ENCODE data around the gene RPS6KB2. TPM values are rescaled to one million over a fixed set of nuclear protein-coding genes. Genes with fewer than 3 reads are reported as not detected.
A peak's percentile ranks its signal among the peaks of the same experiment; 100 is the strongest.

Gene RPS6KB2
- total and polyA plus RNA-seq, 10 donors: 39.5 to 95.0 (median 55.3) TPM

DNA sequence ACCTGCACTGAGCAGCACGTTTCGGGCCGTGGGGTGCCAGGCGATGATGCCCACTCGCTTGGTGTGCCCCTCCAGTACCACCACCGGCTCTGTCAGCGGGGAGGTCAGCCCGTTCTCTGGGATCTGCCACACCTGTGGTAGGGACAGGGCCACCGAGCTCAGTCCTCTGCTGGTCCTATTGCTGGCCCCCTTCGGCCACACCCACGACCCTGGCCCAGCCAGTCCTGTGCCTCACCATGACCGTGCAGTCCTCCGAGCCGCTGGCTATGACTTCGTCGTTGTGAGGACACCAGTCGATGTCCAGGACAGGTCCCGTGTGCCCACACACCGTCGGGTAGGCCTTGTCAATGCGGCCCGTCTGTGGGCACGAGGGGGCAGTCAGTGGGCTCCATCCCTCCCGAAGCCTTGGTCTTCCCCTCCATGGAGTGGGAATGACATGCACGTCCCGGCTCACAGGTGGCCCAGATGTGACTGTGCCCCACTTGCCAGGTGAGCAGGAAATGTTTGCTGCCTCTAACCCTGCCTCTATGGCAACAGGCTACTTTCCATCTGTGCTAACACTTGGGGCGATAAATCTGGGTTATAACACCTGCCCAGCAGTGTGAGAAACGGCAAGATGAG lies 13.5 kb downstream of the RPS6KB2 start:
- H3K4me1 ChIP-seq: peaks cover 48 to 99% (median 96%) of the 10 kb centered on the region in 6 donors
- peaks cover 0 to 56% (median 3%) of the 10 kb centered on the region in 6 donors for H3K36me3 ChIP-seq
- no peaks in the 10 kb centered on the region for H3K27me3 ChIP-seq (replicated peaks in 1 of 7)
- intact Hi-C loops (cut with DNase I; ENCODE audit: low total_unique reads): no loop called here
- peak; percentile 85 for DNase-seq
- TF ChIP-seq, protein P1, sequence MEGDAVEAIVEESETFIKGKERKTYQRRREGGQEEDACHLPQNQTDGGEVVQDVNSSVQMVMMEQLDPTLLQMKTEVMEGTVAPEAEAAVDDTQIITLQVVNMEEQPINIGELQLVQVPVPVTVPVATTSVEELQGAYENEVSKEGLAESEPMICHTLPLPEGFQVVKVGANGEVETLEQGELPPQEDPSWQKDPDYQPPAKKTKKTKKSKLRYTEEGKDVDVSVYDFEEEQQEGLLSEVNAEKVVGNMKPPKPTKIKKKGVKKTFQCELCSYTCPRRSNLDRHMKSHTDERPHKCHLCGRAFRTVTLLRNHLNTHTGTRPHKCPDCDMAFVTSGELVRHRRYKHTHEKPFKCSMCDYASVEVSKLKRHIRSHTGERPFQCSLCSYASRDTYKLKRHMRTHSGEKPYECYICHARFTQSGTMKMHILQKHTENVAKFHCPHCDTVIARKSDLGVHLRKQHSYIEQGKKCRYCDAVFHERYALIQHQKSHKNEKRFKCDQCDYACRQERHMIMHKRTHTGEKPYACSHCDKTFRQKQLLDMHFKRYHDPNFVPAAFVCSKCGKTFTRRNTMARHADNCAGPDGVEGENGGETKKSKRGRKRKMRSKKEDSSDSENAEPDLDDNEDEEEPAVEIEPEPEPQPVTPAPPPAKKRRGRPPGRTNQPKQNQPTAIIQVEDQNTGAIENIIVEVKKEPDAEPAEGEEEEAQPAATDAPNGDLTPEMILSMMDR (IDR thresholded peaks at IDR 0.05 in 8 of 11, conservative IDR thresholded peaks at IDR 0.05 in 3 of 11): no peak
- peak in 2 of 3 donors; percentile 19 to 31 for TF ChIP-seq POLR2AphosphoS5 (IDR thresholded peaks at IDR 0.05)
- TF ChIP-seq POLR2A (IDR thresholded peaks at IDR 0.05): no peak
- H3K9me3 ChIP-seq: no peaks in the 10 kb centered on the region
- H3K4me3 ChIP-seq: peak overlapping the region in 3 of 8 donors; percentile 64 to 77 (median 64)
- WGBS, 5 donors: 79 to 87% (median 82%) methylated on average over 15 to 28 of the region's 28 CpGs
- peak overlapping the region in 4 of 8 donors; percentile 87 to 97 (median 96) for H3K27ac ChIP-seq

DNA sequence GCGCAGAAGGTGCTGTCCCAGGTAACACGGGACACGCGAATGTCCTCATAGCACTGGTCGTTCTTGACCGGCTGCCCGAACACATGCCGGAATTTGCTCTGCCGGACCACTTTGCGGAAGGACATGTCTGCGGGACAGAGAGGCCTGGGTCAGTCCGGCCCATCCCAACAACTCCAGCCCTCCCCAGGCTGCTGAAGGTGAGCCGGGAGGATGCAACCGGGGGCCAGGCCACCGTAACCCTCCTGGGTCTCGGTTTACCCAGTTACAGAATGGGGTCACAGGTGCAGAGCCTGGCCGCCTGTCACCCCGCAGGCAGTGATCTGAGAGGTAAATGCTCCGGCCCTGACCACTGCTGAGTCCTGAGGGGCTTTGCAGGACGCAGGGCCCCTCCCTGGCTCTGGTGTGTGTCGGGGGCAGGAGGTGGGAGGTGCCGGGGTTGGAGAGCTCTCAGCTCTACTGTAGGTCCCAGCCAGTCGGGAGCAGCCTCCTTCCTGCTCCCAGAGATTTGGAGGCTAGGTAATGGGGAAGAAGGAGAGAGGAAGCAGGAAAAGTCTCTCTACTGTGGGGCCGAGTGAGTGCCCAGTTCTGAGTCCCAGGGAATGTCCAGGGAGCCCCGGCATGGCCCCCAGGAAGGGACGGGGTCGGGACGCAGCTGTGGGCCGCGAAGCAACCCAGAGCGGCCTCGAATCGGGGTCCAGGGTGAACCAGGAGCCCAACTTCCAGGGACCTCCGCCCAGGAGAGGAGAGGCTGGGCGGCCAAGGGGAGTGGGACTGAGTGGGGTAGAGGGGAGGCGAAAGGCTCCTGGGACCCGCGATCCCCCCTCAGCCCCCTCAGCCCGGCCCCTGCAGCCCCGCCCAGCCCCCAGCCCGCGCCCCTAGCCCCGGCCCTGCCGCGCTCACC lies 14.5 kb downstream of the RPS6KB2 start:
- Histone ChIP-seq H3K4me3 (peak overlapping the region; percentile 60 to 77 (median 64)), H3K36me3 (peaks cover 0 to 47% (median 2%) of the 10 kb centered on the region in 6 donors), H3K27me3 (replicated peaks in 1 of 7) (no peaks in the 10 kb centered on the region), H3K27ac (peak overlapping the region; percentile 87 to 97 (median 92)), H3K4me1 (peaks cover 53 to 99% (median 97%) of the 10 kb centered on the region in 6 donors), H3K9me3 (no peaks in the 10 kb centered on the region)
- intact Hi-C loops (cut with DNase I; ENCODE audit: low total_unique reads): no loop called here
- peak; percentile 87 for DNase-seq
- TF ChIP-seq, protein P1 (IDR thresholded peaks at IDR 0.05 in 8 of 11, conservative IDR thresholded peaks at IDR 0.05 in 3 of 11): no peak
- TF ChIP-seq POLR2A (IDR thresholded peaks at IDR 0.05): no peak
- TF ChIP-seq POLR2AphosphoS5 (IDR thresholded peaks at IDR 0.05): peak in 1 of 3 donors; percentile 57
- 50 to 66% (median 63%) methylated on average over 31 to 45 of the region's 45 CpGs for WGBS, 5 donors

DNA sequence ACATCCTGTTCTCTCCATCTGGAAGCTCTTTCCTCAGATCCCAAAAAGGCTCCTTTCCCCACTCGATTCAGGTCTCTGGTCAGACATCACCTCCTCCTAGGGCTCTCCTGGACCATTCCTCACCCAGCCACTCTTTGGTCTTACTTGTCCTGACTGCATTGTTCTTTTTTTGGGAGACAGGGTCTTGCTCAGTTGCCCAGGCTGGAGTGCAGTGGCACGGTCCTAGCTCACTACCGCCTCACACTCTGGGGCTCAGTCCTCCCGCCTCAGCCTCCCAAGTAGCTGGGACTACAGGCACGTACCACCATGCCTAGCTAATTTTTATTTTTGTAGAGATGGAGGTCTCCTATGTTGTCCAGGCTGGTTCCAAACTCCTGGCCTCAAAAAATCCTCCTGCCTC lies 17.2 kb downstream of the RPS6KB2 start:
- no peak for TF ChIP-seq POLR2AphosphoS5 (IDR thresholded peaks at IDR 0.05)
- TF ChIP-seq, protein P1 (IDR thresholded peaks at IDR 0.05 in 8 of 11, conservative IDR thresholded peaks at IDR 0.05 in 3 of 11): no peak
- no peak for TF ChIP-seq POLR2A (IDR thresholded peaks at IDR 0.05)
- 77 to 99% (median 86%) methylated on average over 5 of the region's 5 CpGs for WGBS, 5 donors
- Histone ChIP-seq H3K36me3 (peaks cover 0 to 20% (median 0%) of the 10 kb centered on the region in 6 donors), H3K4me3 (no peak overlapping the region), H3K4me1 (peaks cover 42 to 96% (median 94%) of the 10 kb centered on the region in 6 donors), H3K27me3 (replicated peaks in 1 of 7) (no peaks in the 10 kb centered on the region), H3K27ac (peak overlapping the region in 7 of 8 donors; percentile 41 to 97 (median 92)), H3K9me3 (no peaks in the 10 kb centered on the region)
- no peak for DNase-seq
- intact Hi-C loops (cut with DNase I; ENCODE audit: low total_unique reads): no loop called here

All from spleen (tissue), 11 donors.